Dedifferentiated amniotic fluid mesenchymal stem cell (primary cell): ENCODE data around the gene LRRC3B.

Experiments
- DNase-seq: peaks from one replicate; pipeline ENCODE4 v3.0.0-alpha.2; 2016; ENCODE audit errors: extremely low spot score

The LRRC3B gene

DNA sequence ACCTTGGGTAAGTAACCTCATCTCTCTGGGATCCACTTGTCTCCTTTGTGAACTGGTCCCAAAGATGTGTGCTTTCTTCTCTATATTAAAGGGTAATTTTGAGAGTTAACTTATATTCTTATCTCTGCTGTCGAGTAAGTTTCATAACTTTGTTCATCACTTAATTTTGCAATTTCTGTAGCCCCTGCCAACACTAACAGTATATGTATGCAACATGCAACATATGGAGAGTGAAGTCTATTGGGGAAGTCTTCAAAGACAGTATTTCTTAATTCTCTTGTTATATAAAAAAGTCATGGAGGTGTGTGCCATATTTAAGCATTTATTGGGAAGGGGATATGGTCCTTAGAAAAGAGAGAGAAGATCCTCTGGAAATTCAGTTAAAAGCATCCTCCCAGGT lies 85.9 kb downstream of the LRRC3B start:
- DNase-seq: no peak

DNA sequence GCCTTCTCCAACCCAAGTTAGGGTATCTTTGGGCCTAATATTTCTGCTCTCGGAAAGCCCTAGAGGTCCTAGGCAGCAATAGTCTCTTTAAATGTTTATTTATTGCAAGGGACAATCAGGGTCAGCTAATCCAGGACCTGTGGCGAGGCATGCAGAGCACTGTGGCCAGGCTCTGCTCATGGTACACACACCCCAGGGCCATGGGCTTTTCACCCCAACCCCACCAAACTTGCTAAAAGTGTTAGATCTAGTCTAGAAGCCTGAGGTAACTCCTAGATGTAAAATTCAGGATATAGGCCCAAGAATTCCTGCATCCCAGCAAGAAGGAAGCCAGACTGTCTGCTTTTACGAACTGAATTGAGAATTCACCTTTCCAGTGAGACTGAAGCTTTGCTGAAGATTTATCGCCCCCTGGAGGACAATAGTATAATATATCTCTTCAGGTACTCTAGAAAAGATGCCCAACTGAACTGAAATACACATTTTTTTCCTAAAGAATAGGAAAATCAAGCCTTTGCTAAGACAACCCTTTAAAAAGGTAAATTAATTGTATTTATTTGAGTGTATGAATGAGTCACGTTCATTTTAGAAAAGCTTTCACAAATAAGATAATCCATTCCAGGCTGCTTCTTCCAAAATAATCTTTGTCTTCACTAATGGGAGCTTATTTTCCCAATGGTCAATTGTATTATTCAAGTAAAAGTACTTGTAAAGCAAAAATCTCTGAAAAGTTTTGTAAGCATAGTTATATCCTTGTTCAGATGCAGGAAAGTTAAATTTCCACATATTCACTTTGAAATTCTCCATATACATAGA lies 89.8 kb downstream of the LRRC3B start:
- DNase-seq: no peak

DNA sequence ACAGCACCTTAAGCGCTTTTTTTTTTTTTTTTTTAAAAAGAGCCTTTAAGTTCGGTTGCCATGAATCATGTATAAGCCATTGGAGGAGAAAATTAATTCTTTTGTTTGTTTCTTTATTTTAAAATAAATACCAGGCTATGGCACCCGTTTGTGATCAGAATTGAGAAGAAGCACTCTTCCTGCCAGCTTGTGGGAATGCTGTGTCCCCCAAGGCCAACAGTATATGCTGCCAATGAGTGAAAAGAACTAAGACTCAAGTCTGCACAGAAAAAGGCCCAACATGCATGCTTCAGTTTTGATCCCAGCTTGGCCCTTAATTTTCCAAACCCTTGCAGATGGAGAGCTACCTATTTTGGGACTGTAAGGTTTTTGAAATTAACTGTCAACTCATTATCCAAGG lies 90.5 kb downstream of the LRRC3B start:
- no peak for DNase-seq

DNA sequence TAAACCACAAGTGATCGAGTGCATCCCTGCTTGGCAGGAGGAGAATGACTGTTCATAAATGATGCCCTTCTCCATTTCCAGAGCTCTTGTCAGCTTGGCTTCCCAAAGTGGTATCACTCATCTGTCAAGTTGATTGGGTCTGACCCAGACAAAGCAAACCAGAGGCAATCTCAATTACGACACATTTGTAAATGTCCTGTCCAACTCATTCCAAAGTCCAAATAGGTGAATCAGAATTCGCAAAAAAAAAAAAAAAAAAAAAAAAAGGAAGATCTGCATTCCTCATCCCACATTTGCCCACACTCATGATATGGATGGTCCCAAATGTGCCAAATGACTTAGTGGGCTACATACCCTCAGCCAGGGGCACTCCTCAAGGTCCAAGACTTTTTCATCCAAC lies 91.9 kb downstream of the LRRC3B start:
- no peak for DNase-seq

DNA sequence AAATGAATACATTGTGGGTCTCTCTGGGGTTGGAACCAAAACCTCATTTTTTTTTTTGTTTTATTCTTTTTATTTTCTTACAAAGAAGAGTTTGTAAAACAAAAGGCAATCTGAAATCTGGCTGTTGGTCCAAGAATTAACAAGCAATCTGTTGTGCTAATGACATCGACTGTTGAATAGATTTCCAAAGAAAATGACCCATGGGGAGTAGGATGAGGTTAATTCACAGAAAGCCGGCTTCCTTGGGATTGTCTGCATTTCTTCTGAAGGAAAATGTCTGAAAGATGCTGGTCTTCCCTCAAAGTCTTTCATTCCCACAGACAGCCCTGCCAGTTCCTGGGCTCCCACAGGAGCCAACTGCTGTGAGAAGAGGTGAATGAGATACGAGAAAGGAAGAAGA lies 92.9 kb downstream of the LRRC3B start:
- DNase-seq: no peak

DNA sequence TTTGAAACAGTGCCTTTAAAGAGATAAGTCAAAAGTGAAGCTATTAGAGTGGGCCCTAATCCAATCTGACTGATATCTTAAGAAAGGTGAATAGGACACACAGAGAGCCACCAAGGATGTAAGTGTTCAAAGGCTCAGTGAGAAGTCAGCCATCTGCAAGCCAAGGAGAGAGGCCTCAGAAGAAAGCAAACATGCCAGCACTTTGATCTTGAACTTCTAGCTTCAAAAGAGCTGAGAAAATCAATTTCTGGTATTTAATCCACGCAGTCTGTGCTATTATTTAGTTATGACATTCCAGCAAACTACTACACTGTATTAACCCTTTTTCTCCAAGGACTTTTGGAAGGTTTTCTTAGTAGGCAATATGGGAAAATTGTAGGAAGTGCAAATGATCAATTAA lies 95.7 kb downstream of the LRRC3B start:
- DNase-seq: no peak

DNA sequence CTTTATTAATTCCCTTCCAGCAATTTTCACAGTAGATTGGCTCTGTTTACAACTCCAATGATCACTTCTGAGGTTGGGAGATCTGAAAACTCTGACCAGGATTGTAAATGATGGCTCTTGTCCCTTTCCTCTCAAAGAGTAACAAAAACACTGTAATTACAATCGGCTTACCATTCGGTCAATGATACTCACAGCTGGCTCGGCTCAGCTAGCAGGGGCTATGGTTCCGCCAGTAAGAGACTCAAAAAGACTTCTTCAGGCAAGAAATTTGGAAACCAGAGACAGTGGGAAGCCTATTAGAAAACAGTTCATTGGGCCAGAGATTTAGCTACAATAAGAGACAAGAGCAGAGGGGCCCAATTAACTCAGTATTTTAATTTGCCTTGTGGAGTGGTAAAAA lies 96.6 kb downstream of the LRRC3B start:
- no peak for DNase-seq

DNA sequence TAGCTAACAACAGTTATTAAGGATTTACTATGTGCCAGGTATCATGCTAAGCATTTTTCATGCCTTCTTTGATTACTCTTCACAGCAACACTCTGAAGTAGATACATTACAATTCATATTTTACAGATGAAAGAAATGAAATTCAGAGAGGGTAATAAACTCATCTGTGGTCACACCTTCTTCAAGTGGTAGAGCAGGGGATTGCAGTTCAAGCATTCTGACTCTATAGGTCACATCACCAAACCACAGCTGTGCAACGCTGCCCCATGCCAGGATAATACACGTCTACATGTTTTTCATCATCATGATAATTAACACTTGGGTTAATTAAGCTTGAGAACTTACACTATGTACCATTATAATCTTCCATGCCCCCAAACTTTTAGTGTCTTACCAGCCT lies 98.5 kb downstream of the LRRC3B start:
- no peak for DNase-seq

DNA sequence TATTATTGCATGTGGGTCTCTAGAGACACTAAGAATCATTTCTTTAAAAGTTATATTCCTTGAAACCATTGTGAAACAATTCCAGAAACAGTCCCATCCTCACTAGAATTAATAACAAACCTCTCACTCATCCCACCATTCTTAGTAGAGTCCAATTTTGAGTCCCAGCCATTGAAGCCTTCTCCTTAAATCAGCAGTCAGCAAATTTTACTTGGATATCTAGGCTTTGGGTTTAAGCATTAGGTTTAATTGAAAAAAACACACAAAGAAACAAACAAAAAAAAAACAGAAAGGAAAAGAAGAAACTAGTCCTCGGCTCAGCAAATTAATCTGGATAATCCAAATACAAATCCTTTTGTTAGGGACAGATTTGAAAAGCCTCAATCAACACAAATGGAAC lies 109.3 kb downstream of the LRRC3B start:
- DNase-seq: no peak

DNA sequence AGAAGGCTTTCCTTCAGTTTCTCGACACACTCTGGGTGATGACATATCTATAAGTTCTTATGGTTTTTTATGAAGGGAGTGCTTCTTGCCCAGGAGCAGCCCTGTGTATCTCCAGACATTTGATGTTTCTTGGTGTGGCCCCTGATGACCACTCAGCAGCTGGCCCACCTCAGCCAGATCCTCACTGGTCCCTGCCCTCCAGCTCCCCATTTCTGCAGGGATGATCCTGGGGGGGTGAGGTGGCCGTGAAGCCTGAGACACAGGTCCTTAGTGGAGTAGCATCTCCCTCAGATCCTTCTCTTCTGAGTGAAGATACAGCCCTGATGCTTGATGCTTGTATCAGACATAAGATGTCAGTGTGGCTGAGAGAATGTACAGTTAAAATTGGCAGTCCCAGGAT lies 127.7 kb downstream of the LRRC3B start:
- DNase-seq: no peak

DNA sequence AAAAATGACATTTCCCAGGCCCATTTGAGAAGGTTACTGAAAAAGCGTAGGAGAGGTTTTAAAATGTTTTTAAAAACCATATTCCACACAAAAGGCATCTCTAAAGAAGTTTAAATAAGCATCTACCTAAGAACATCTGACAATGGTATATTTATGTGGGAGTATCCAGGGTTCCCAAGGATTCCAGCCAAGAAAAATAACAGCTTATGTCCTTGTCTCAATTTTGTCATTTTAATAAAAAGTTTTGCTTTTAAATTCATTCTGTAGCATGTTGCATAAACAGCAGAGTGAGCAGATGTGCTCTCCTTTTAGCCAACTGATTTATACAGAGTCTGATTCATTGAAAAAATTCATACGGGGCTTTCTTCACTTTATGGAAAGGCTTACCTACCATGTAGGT lies 129.9 kb downstream of the LRRC3B start:
- no peak for DNase-seq

DNA sequence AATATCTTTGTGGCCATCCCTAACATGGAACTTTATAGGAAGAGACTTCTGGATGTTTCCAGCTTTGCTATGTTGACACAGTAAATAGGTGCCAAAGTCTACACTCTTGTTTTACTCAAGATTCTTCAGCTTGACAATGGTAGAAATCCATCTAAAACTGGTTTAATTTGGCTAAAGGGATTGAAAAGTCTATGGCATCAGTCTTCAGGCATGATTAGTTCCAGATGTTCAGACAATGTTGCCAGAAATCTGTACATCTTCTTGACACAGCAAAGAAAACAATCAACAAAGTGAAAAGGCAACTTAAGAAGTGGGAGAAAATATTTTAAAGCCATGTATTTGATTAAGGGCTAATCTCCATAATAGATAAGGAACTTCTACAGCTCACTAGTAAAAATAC lies 130.5 kb downstream of the LRRC3B start:
- no peak for DNase-seq

DNA sequence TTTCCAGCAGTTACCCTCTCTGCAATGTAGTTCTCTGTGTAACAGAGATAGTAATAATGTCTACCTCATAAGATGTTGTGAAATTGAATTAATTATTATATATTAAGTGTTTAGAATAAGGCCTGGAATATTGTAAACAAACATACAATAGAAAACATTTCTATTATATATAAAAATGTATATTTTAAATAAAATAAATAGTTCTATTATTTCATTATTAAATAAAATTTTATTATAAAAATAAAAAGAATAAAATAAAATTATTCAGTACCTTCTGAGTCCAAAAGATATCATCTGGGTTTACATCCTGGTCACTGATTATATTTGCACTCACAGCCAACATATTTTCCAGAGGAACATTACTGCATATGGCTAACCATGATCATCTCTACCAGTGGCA lies 135.4 kb downstream of the LRRC3B start:
- DNase-seq: no peak
